GM23248 (cell line): ENCODE results near the gene SCN3A.

Experiments used
- EZH2 ChIP-seq: fragments of 200-600 bp; sonication (generic); IDR thresholded peaks from 2 replicates; pipeline ENCODE4 v1.6.1; 2018; ENCODE audit warnings: antibody characterized with exemption, mild to moderate bottlenecking; ENCODE audit not compliant: insufficient read depth, poor library complexity, severe bottlenecking
- EZH2phosphoT487 ChIP-seq: fragments of 200-600 bp; sonication (generic); IDR thresholded peaks from 2 replicates; pipeline ENCODE4 v1.6.1; 2018; ENCODE audit warnings: antibody characterized with exemption, moderate library complexity, mild to moderate bottlenecking, low read depth; ENCODE audit not compliant: insufficient read depth

GRCh38 chr2:165056564-165056963 is 147.3 kb downstream of the SCN3A start:
- TF ChIP-seq EZH2 (no peak), EZH2phosphoT487 (no peak)
